ENCODE results near the gene TRMT10A. TPM values are rescaled to one million over a fixed set of nuclear protein-coding genes. Genes with fewer than 3 reads are reported as not detected.

The TRMT10A gene
- total RNA-seq, 1 donor from 2014 or later = 1.2 TPM

DNA sequence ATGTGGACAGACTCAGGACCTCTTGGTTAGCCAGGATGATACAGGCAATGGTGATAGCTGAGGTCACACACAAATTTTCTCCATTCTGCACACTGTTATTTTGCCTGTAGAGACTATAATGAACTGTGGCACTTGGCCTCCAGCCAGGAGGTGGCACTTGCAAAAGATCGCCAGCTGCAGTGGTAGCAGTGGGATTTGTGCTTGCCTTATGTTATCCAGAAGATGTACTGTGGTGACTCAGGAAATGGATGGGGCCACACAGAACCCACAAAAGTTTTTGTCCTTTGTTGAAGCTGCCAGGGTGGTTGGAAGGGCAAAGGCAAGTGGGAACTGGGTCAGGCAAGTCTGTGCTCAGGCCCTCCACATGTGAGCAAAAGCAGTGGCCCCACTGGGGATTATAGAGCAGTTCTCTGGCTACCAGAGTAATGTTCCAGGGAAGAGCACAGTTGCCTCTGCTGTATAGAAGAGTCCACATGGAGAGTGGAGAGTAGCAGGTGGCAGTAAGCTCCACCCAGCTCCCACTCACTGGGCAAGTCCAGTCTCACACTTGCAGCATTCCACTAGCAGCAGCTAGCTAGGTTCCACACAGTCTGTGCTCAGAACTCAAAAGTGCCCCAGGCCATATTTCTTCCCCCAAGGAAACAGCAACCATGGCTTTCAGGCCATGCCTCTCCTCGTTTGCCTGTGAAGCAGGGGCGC is 58.9 kb downstream of the TRMT10A start:
- Histone ChIP-seq H3K4me3 (no peak overlapping the region), H3K9me3 (no peaks in the 10 kb centered on the region), H3K4me1 (no peaks in the 10 kb centered on the region), H3K27me3 (no peaks in the 10 kb centered on the region), H3K36me3 (no peaks in the 10 kb centered on the region), H3K27ac (no peak overlapping the region)
- intact Hi-C loops (cut with DNase I) = no loop called here
- no peak for DNase-seq (ENCODE audit: extremely low spot score in 2 of 2)
- TF ChIP-seq CTCF (IDR thresholded peaks at IDR 0.05) (no peak), POLR2AphosphoS5 (IDR thresholded peaks at IDR 0.05; ENCODE audit: insufficient read depth in 1 of 2, low read depth in 1 of 2) (no peak), POLR2A (IDR thresholded peaks at IDR 0.05) (no peak)

Other genes with a start within 250 kb of the TRMT10A start
- gene ADH1B, start 242.6 kb downstream of the TRMT10A start, total RNA-seq = 891 TPM
- 25.3 TPM for gene ADH1C, start 211.3 kb downstream of the TRMT10A start, total RNA-seq
- gene ADH7, start 128.7 kb downstream of the TRMT10A start, total RNA-seq = 11.8 TPM
- not detected for gene C4orf17, start 53.0 kb downstream of the TRMT10A start, total RNA-seq
- gene MTTP, start 10.8 kb upstream of the TRMT10A start, total RNA-seq = not detected
- gene C4orf54, start 93.8 kb upstream of the TRMT10A start, total RNA-seq = not detected

Data from vagina (tissue), 2 donors.